IPS DF 6.9 (cell line): Measurements from ENCODE around the gene SH3GL1.

ENCODE experiments used
- DNase-seq: peaks from one replicate; pipeline ENCODE4 v3.0.0-alpha.2; 2013; ENCODE audit warnings: low read depth, low spot score
- H3K27ac ChIP-seq: one replicate; pipeline ENCODE4 v1.5.1; 2013; ENCODE audit warnings: low read length, control low read depth
- H3K27me3 ChIP-seq: 2 replicates; pipeline ENCODE4 v1.6.1; 2013; ENCODE audit warnings: mild to moderate bottlenecking, low read length; ENCODE audit not compliant: control insufficient read depth, insufficient read depth
- H3K36me3 ChIP-seq: 2 replicates; pipeline ENCODE4 v1.6.1; 2013; ENCODE audit warnings: low read length; ENCODE audit not compliant: control insufficient read depth, insufficient read depth
- H3K4me1 ChIP-seq: 2 replicates; pipeline ENCODE4 v1.6.1; 2013; ENCODE audit warnings: low read length; ENCODE audit not compliant: control insufficient read depth, insufficient read depth
- H3K4me3 ChIP-seq: 2 replicates; pipeline ENCODE4 v1.5.1; 2013; ENCODE audit warnings: mild to moderate bottlenecking, low read length
- H3K9me3 ChIP-seq: 2 replicates; pipeline ENCODE4 v1.6.1; 2013; ENCODE audit warnings: low read length, inconsistent platforms; ENCODE audit not compliant: control insufficient read depth, insufficient read depth
- WGBS: extraction: QIAGEN DNeasy Blood & Tissue Kit; methylation state at CpG from one replicate; pipeline ENCODE4 v1.1.7; 2013; ENCODE audit warnings: mixed read lengths, missing lambda C conversion rate; ENCODE audit not compliant: insufficient read length, insufficient coverage; 5-methylcytosine and 5-hydroxymethylcytosine counted together

The SH3GL1 gene

GRCh38 chr19:4431296-4431695 lies 30.9 kb upstream of the SH3GL1 start:
- H3K4me1 ChIP-seq: no peaks in the 10 kb centered on the region; the same call in 1 of the 2 replicates
- no CpG with 5 or more reads among the region's 9 CpGs for WGBS
- DNase-seq: no peak
- no peak overlapping the region for H3K4me3 ChIP-seq
- H3K36me3 ChIP-seq: peaks cover 62% of the 10 kb centered on the region
- no peaks in the 10 kb centered on the region for H3K9me3 ChIP-seq
- no peak overlapping the region for H3K27ac ChIP-seq
- no peaks in the 10 kb centered on the region for H3K27me3 ChIP-seq

- Histone ChIP-seq H3K4me1 (no peaks in the 10 kb centered on the region), H3K4me3 (no peak overlapping the region), H3K27ac (no peak overlapping the region), H3K27me3 (no peaks in the 10 kb centered on the region), H3K36me3 (peaks cover 58% of the 10 kb centered on the region), H3K9me3 (no peaks in the 10 kb centered on the region)
- WGBS: no CpG with 5 or more reads among the region's 12 CpGs
- no peak for DNase-seq
Observed at GRCh38 chr19:4430760-4431159, 30.4 kb upstream of the SH3GL1 start.

GRCh38 chr19:4429771-4430171 lies 29.4 kb upstream of the SH3GL1 start:
- Histone ChIP-seq H3K27ac (no peak overlapping the region), H3K36me3 (peaks cover 58% of the 10 kb centered on the region), H3K4me1 (no peaks in the 10 kb centered on the region), H3K27me3 (no peaks in the 10 kb centered on the region), H3K9me3 (no peaks in the 10 kb centered on the region), H3K4me3 (no peak overlapping the region)
- no peak for DNase-seq
- no CpG with 5 or more reads among the region's 12 CpGs for WGBS

GRCh38 chr19:4429256-4429655 lies 28.9 kb upstream of the SH3GL1 start:
- H3K4me3 ChIP-seq: no peak overlapping the region
- H3K9me3 ChIP-seq: no peaks in the 10 kb centered on the region
- no peak overlapping the region for H3K27ac ChIP-seq
- DNase-seq: no peak
- no peaks in the 10 kb centered on the region for H3K4me1 ChIP-seq
- H3K36me3 ChIP-seq: peaks cover 53% of the 10 kb centered on the region
- H3K27me3 ChIP-seq: no peaks in the 10 kb centered on the region
- WGBS: no CpG with 5 or more reads among the region's 16 CpGs

- no peaks in the 10 kb centered on the region for H3K4me1 ChIP-seq
- DNase-seq: no peak
- peaks cover 58% of the 10 kb centered on the region for H3K36me3 ChIP-seq
- no CpG with 5 or more reads among the region's 20 CpGs for WGBS
- no peaks in the 10 kb centered on the region for H3K9me3 ChIP-seq
- no peak overlapping the region for H3K4me3 ChIP-seq
- no peak overlapping the region for H3K27ac ChIP-seq
- no peaks in the 10 kb centered on the region for H3K27me3 ChIP-seq
Observed at GRCh38 chr19:4428326-4428975, 28.1 kb upstream of the SH3GL1 start.

- Histone ChIP-seq H3K9me3 (no peaks in the 10 kb centered on the region), H3K4me1 (no peaks in the 10 kb centered on the region), H3K36me3 (peaks cover 49% of the 10 kb centered on the region), H3K27me3 (no peaks in the 10 kb centered on the region), H3K27ac (no peak overlapping the region), H3K4me3 (no peak overlapping the region)
- WGBS: no CpG with 5 or more reads among the region's 6 CpGs
- DNase-seq: no peak
Observed at GRCh38 chr19:4425537-4425936, 25.2 kb upstream of the SH3GL1 start.

- Histone ChIP-seq H3K36me3 (peaks cover 37% of the 10 kb centered on the region), H3K27me3 (no peaks in the 10 kb centered on the region), H3K4me1 (no peaks in the 10 kb centered on the region), H3K27ac (no peak overlapping the region), H3K4me3 (no peak overlapping the region), H3K9me3 (no peaks in the 10 kb centered on the region)
- DNase-seq: no peak
- no CpG with 5 or more reads among the region's 16 CpGs for WGBS
Observed at GRCh38 chr19:4423416-4424126, 23.2 kb upstream of the SH3GL1 start.

GRCh38 chr19:4416268-4416667 lies 15.9 kb upstream of the SH3GL1 start:
- Histone ChIP-seq H3K4me3 (no peak overlapping the region), H3K9me3 (no peaks in the 10 kb centered on the region), H3K4me1 (no peaks in the 10 kb centered on the region; the same call in 1 of the 2 replicates), H3K36me3 (peaks cover 21% of the 10 kb centered on the region), H3K27ac (no peak overlapping the region), H3K27me3 (no peaks in the 10 kb centered on the region)
- no peak for DNase-seq
- WGBS: no CpG with 5 or more reads among the region's 9 CpGs

- Histone ChIP-seq H3K27me3 (no peaks in the 10 kb centered on the region), H3K9me3 (no peaks in the 10 kb centered on the region), H3K4me3 (no peak overlapping the region), H3K36me3 (peaks cover 15% of the 10 kb centered on the region), H3K4me1 (no peaks in the 10 kb centered on the region; the same call in 1 of the 2 replicates), H3K27ac (no peak overlapping the region)
- DNase-seq: no peak
- WGBS: no CpG with 5 or more reads among the region's 10 CpGs
Observed at GRCh38 chr19:4415352-4415751, 15.0 kb upstream of the SH3GL1 start.

- DNase-seq: no peak
- Histone ChIP-seq H3K27me3 (no peaks in the 10 kb centered on the region), H3K4me3 (no peak overlapping the region), H3K4me1 (peaks cover 2% of the 10 kb centered on the region), H3K36me3 (peaks cover 13% of the 10 kb centered on the region), H3K9me3 (no peaks in the 10 kb centered on the region), H3K27ac (no peak overlapping the region)
- no CpG with 5 or more reads among the region's 9 CpGs for WGBS
Observed at GRCh38 chr19:4414800-4415321, 14.5 kb upstream of the SH3GL1 start.
